DMS53 treated with DMSO at 0.1 percent for 48 hours (cell line): ENCODE data around the gene FAM90A1.
"Not testable (repeated sequence)": the region's sequence is repeated elsewhere in the genome, so short reads cannot be mapped to it uniquely, and the experiment has no call there.

Experiments used
- DNase-seq: peaks from one replicate; lab custom pipeline; 2025; ENCODE audit not compliant: unreplicated experiment; lab: John Stamatoyannopoulos, UW

FAM90A1 gene

DNA sequence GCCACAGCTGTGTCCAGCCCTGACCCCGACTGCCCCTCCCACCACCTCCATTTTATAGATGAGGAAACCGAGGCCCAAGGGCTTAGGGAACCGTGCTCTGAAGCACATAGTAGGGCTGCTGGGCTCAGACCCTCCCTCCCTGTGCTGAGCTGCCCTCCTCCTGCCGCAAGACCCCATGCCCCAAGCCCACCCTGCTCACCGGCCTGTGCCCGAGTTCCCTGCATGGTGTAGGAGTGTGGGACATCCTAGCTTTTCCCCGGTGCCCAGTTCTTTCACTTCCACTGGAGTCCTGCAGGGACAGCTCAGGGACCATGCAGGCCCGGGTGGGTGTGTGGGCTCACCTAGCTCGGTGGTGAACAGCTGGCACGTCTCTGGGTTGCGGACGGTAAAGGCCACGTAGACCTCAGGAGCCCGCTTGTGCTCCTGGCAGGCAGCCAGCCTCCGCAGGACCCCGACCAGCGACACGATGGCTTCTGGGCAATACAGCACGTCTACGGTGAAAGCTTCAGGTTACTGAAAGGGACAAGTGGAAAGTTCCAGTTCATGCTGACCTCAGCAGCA, 6.6 kb upstream of the FAM90A1 start:
- DNase-seq: not testable (repeated sequence)

DNA sequence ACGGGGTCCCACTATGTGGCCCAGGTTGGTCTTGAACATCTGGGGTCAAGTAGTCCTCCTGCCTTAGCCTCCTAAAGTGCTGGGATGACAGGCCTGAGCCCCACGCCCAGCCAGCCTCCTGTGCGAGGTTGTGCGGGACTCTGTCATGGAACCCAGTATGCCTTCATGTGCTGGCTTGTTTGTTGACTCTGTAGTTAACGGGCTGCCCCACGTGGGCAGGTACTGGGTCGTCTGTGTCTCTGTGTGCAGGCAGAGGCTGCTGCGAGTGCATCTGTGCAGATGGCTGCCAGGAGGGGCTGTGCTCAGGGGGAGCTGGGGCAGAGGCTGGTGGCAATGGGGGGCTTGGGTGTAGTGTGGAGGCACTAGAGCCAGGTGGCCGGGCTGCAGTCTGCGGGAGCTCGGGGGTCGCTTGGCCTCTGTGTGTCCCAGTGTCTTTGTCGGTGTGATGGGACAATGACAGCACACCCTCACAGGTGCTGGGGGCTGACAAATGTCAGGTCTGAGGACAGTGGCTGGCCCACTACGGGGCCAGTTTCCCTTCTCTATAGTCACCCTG, 6.0 kb upstream of the FAM90A1 start:
- DNase-seq: not testable (repeated sequence)

DNA sequence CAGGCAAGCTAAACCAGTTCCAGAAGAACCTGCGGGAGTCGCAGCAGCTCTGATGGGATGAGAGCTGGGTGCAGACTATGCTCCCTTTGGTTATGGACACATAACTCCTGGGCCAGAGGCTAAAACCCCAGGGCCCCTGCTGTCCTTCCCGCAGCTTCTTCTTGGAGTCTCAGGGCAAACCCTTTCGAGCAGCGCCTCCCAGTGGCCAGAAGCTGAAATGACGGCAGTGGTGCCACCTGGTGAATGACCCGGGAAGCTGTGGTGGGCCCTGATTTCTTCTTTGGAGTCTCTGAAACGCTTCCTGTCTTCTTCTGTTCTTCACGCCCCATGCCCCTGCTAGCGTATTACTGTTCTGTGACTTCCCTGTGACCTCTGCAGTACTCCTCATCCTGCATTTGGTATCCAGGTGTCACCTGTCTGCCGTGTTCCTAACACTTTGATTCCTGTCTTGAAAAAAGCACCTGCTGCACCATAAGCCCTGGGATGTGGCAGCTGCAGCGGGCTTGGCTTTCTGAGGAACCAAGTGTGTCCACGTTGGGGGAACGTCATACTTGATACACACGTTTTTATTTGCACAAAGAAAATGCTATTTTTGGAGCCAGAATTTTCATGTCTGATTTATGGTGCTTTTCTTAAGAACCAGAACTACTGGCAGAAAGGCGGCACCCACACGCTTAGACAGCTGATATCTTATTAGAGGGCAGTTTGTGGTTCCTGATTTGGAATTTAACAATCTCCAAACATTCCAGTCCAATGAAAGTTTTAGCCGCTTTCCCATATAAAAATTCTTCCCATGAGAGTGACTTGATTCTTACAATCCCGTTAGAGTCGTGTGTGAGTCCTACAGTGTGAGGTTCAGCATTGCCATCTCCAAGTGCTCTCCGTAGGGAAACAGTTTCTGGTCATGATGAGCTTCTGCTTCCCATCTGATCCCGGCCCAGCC, 4.5 kb upstream of the FAM90A1 start:
- peak; percentile 49 for DNase-seq

DNA sequence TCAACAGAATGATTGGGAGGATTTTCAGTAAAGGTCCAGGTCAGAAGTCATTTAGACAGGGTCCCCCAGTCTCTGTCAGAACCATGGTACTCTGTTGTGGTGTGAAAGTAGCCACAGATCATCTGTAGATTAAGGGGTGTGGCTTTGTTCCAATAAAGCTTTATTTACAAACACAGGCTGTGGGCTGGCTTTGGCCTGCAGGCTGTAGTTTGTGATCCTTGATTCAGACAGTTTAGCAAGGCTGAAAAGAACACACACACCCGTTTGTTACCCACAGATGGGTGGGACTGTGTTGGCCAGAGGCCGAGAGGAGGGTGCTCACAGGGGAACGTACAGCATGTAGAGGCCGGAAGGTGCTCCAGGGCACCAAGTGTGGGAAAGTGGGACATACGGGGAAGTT, 3.6 kb upstream of the FAM90A1 start:
- not testable (repeated sequence) for DNase-seq

DNA sequence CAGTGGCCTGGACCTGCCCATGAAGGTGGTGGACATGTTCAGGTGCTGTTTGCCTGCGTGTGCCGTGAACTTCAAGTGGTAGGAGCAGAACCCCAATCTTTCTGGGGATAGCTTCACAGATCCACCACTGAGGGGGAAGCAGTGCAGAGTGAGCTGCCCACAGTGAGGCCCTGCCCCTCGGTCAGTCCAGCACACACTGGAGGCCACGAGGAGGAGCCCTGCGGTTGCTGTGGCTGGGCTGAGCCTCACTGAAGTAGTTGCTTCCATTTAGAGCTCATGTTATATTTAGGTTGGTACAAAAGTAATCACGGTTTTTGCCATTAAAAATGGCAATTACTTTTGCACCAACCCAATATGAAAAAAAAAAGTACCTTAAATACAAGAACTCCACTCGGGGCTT, 2.1 kb upstream of the FAM90A1 start:
- DNase-seq: not testable (repeated sequence)

DNA sequence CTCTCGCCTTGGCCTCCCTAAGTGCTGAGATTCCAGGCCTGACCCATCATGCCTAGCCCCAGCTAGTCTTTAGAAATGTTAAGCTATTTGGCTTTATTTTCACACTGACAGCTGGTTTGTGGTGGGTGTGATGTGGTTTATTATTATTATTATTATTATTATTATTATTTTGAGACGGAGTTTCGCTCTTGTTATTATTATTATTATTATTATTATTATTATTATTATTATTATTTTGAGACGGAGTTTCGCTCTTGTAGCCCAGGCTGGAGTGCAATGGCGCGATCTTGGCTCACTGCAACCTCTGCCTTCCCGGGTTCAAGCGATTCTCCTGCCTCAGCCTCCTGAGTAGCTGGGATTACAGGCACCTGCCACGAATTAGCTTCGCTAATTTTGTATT, 1.2 kb upstream of the FAM90A1 start:
- DNase-seq: not testable (repeated sequence)

DNA sequence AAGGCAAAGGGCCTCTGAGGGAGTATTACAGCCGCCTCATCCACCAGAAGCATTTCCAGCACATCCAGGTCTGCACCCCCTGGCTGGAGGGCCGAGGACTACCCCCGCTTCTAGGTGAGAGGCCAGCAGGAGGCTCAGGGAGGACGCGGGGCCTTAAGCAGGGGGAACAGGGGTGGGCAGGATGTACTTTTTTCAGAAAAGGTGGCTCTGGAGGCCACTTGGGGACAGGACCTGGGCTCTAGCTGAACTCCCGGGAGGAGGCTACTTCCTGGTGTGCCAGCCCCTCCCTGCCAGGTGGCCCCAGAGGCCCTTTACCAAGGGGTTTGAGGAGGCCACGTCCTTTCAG, 287 bp upstream of the FAM90A1 start:
- peak; percentile 68 for DNase-seq

DNA sequence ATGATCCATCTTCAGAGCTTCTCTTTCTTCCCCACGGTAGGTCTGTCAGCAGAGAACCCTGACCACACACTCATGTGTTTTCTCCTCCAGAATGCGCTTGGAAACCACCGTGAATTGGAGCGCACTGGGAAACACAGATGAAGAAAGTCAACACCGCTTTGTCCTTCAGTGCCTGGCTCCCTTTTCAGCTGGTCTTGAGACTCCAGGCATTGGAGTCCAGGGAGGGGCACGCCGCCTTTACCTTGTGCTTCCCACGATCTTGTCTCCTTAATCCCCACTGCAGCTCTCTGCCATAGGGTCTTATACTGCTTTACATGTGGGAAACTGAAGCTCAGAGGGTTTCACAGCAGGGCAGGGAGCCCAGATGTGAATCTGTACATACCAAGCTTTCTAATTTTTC, 1.1 kb downstream of the FAM90A1 start:
- DNase-seq: no peak

DNA sequence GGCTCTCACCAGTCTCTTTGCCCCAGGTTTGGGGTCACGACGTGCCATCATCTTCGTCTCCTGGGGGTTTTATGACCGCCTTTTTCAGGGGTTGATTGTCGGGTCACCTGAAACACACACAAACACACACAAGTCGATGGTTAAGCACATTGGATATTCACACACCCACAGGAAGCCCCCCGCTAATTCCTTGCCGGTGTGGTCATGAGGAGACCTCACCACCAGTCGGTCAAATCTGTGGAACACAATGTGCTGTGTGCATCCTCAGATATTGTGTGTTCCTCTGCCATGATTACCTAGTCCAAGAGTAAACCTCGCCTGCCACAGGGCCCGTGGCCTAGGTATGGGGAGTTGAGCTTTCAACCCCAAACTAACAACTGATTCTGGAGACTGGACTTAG, 2.6 kb downstream of the FAM90A1 start:
- DNase-seq: not testable (repeated sequence)

DNA sequence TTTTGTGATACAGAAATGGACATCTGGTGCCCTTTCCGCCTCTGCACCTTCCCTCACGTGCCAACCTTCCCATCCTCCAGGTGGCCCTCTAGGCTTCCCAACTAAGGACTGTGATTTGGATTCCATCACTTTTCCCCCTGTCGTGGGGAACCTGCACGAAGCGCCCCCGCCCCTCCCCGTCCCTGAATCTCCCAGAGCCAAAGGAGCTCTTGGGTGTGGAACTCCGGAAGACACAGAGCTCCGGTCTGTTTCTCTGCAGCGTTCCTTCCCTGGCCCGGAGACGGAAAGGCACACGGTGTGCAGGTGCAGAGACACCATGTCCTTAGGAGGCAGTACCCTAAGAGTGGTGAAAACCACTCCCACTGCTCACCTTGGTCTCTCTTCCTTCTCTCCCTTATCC, 3.8 kb downstream of the FAM90A1 start:
- DNase-seq: not testable (repeated sequence)

DNA sequence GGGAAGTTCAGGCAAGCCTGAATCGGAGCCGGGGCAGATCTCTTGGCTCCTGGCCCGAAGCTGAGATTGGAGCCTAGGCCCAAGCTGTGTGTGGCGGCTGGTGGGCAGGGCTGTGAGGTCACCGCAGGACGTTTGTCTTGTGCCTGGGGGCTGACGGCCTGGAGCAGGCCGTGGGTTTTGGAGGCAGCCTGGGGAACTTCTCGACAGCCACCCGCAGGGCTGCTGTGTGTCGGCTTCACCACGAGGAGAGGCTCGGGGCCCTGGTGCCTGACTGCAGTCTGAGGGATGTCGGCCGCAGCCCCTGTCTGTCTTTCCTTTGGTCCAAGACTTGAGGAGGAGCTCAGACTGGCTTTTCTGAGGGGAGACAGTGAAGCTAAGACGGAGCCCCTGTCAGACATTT, 5.1 kb downstream of the FAM90A1 start:
- DNase-seq: not testable (repeated sequence)

DNA sequence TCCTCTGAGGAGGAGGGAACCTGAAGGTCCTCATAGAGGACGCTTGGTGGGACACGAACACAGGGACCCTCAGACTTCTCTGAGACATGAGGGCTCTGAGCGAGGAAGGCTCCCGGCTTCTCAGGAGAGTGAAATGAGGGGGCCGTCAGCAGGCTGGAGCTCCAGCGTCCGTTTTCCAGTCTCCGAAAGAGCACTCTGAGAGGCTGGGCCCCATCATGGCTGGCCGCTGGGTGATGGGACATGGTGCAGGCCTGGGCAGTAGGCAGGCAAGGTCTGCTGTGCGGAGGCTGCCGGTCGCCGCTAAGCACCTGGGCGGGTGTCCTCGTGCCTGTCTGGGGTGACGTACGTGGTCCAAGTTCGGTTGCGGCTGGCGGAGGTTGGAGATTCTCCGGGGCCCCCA, 5.6 kb downstream of the FAM90A1 start:
- not testable (repeated sequence) for DNase-seq

DNA sequence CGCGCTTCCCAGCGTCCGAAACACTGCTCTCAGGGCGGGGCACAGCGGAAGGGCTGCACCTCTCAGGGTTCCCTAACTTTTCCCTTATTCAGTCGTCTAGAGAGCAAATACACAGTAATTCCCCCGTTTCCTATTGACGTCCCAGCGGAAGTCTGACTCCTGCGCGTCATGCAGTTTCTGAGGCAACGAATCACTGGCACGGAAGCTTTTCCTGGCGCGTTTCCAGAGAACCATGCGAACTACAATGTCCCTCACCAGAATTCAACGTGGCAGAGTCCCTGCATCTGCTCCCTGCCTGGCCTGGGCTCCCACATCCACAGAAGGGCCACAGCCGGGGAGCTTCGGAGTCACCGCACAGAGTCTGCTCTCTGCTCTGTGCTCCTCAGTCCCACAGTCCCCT, 6.0 kb downstream of the FAM90A1 start:
- peak; percentile 18 for DNase-seq

DNA sequence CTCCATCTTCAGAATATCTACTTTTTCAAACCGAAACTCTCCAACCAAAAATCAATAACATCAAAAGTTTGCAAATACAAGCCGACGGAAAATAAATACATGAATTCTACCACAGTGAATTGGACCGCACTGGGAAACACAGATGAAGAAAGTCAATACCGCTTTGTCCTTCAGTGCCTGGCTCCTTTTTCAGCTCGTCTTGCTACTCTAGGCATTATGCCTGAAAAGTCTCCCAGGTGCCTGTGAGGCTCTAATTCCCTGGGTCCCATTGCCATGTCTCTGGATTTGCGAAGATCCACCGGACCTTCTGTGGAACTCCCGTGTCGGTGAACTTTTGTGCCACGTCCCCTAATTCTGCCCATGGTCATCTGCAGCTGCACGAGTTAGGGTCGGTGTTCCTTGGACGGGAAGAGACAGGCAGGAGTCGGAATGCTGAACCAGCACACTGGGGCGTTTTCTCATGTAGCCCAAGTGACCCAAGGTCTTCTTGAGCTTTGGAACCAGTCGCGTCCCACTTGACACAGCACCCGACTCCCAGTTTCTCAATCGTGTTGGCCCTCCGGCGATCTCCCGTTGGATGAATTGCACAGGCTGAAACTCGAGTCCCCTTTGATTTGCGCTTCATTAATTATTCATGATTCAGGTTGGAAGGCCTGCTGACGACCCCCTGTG, 8.6 kb downstream of the FAM90A1 start:
- not testable (repeated sequence) for DNase-seq

DNA sequence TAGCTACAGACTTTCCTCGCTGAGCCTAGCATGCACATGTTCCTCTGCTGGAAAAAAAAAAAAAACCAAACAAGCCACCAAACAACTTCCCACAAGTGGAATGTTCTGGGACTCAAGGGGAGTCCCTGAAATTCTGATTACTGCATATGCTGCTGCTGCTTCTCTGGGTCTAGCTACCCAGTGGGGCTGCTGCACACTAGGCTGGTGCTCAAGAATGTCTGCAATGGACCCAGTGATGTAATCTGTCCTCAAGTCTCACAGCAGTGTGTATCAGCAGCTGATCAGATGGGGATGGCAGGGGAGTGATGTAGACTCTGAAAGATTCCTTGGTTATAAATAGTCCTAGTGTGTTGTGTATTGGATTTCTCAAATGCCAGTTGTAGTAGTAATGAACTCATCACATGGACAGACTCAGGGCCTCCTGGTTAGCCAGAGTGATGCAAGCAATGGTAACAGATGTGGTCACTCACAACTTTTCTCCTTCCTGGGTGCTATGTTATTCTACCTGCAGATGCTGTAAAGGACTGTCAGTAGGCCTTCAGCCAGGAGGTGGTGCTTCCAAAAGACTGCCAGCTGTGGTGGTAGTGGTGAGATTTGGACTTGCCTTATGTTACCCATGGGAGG, 29.6 kb downstream of the FAM90A1 start:
- DNase-seq: not testable (repeated sequence)

DNA sequence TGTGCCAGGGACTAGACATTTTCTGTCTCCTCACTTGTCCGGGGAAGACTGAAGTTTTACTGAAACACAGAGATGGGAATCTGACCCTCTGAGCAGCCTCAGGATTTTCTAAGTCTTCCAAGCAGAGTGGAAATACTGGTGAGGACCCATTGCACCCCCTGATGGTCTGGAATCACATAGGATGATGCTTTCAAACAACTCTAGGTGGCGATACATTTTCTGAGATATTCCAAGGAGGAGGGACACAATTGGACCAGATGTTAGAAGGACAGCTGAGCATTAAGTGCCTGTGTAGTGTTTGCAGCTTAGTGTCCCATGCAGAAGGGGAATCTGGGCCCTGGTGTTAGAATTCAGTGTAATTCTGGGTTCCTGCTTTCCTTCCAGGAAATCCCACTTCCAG, 39.3 kb downstream of the FAM90A1 start:
- DNase-seq: not testable (repeated sequence)

DNA sequence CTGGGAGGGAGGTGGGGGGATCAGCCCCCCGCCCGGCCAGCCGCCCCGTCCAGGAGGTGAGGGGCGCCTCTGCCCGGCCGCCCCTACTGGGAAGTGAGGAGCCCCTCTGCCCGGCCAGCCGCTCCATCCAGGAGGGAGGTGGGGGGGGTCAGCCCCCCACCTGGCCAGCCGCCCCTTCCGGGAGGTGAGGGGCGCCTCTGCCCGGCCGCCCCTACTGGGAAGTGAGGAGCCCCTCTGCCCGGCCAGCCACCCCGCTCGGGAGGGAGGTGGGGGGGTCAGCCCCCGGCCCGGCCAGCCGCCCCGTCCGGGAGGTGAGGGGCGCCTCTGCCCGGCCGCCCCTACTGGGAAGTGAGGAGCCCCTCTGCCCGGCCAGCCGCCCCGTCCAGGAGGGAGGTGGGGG, 43.2 kb downstream of the FAM90A1 start:
- DNase-seq: not testable (repeated sequence)

DNA sequence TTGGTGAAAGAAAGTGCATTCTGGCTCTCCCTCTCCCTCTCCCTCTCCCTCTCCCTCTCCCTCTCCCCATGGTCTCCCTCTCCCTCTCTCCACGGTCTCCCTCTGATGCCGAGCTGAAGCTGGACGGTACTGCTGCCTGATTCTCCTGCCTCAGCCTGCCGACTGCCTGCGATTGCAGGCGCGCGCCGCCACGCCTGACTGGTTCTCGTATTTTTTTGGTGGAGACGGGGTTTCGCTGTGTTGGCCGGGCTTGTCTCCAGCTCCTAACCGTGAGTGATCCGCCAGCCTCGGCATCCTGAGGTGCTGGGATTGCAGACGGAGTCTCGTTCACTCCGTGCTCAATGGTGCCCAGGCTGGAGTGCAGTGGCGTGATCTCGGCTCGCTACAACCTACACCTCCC, 44.1 kb downstream of the FAM90A1 start:
- DNase-seq: not testable (repeated sequence)

DNA sequence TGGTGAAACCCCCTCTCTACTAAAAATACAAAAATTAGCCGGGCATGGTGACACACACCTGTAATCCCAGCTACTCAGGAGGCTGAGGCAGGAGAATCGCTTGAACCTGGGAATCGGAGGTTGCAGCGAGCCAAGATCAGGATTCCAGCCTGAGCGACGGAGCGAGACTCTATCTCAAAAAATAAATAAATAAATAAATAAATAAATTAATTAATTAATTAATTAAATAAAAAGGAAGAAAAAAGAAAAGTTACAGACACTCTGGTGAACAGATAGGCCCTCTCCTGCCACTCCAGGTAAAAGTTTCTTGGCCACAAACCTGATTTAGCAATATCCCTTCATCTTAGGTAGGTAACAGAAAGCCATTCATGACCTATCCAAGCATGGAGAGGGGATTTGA, 44.5 kb downstream of the FAM90A1 start:
- not testable (repeated sequence) for DNase-seq

DNA sequence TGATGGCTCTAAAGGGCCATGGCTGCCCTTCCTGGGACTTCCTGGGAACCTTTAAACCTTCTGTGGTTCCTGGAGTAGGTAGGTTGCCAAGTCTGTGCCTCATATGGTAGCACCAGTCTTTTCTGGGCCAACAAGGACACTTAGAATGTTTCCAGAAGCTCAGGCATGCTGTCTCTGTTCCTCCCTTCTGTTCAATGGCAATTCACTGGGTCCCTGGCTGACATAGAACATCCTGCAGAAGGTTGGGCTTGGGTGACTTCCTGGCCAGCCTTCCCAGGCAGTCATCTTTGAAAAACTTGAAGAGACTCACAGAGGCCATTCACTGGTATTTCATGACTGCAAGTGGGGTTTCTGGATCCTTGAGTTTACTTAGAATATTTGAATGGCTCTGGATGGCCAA, 46.1 kb downstream of the FAM90A1 start:
- DNase-seq: not testable (repeated sequence)

DNA sequence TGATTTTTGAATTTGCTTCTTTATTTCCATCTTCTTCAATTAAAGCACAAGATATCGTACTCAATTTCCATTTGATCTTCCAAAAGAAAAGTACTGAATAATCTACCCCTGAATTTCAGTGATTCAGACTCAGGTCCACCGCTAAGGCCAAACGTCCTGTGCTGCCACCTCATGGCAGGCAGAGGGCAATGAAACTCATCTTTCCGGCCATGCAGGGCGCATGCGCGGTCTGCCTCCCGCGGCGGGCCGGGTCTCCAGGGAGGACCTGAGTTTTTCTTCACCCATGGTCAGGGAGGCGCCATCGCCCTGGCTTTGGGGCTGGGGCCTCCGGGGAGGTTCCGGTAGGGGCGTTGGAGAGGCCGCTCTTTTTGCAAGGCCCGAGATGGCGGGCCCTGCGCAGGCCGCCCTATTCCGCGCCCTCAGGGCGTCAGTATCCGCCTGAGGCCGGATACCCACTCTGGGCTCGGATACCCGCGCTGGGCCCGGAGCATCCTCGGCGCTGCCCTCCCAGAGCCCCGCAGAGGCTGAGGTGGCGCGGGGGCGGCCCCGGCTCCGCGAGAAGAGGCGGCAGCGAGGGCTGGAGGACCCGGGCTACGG, 47.3 kb downstream of the FAM90A1 start:
- peak; percentile 46 for DNase-seq
